Astrocyte (in vitro differentiated cells and primary cell): Measurements from ENCODE around the gene SLC18A3. TPM values are rescaled to one million over a fixed set of nuclear protein-coding genes. Genes with fewer than 3 reads are reported as not detected.

ENCODE experiments used
- DNase-seq: peaks from one replicate; pipeline ENCODE4 v3.0.0-alpha.2; 2010; ENCODE audit warnings: low read depth
- FAIRE-seq: peaks from 2 replicates; lab custom pipeline; 2011; peaks lifted over from hg19 to GRCh38; lab: Jason Lieb, UNC
- H2AFZ ChIP-seq: 2 replicates; pipeline ENCODE4 v1.6.0; 2012; ENCODE audit warnings: low read depth, low read length, inconsistent platforms
- H3K27ac ChIP-seq: 2 replicates; pipeline ENCODE4 v1.5.1; 2011; ENCODE audit warnings: low read depth, low read length, inconsistent platforms
- H3K27me3 ChIP-seq: 2 replicates; pipeline ENCODE4 v1.6.0; 2011; ENCODE audit warnings: low read length, inconsistent platforms; ENCODE audit not compliant: insufficient read depth
- H3K36me3 ChIP-seq: 2 replicates; pipeline ENCODE4 v1.5.1; 2011; ENCODE audit warnings: low read length, inconsistent platforms; ENCODE audit not compliant: insufficient read depth
- H3K4me1 ChIP-seq: 2 replicates; pipeline ENCODE4 v1.5.1; 2011; ENCODE audit warnings: low read length, inconsistent platforms; ENCODE audit not compliant: insufficient read depth
- H3K4me2 ChIP-seq: 2 replicates; pipeline ENCODE4 v1.6.0; 2012; ENCODE audit warnings: low read length, inconsistent platforms
- H3K4me3 ChIP-seq: 2 replicates; pipeline ENCODE4 v1.5.1; 2011; ENCODE audit warnings: low read depth, mild to moderate bottlenecking, low read length, inconsistent platforms; ENCODE audit not compliant: insufficient read depth
- H3K79me2 ChIP-seq: 2 replicates; pipeline ENCODE4 v1.6.0; 2012; ENCODE audit warnings: mild to moderate bottlenecking, low read length, inconsistent platforms; ENCODE audit not compliant: insufficient read depth
- H3K9ac ChIP-seq: 2 replicates; pipeline ENCODE4 v1.6.0; 2012; ENCODE audit warnings: mild to moderate bottlenecking, low read length, inconsistent platforms
- H3K9me3 ChIP-seq: 2 replicates; pipeline ENCODE4 v1.5.1; 2012; ENCODE audit warnings: low read depth, mild to moderate bottlenecking, low read length, inconsistent platforms; ENCODE audit not compliant: insufficient read depth
- H4K20me1 ChIP-seq: 2 replicates; pipeline ENCODE4 v1.6.0; 2012; ENCODE audit warnings: low read length, inconsistent platforms; ENCODE audit not compliant: insufficient read depth
- H3K27ac Mint-ChIP-seq: one replicate; pipeline ENCODE4 v1.8.0; 2021; ENCODE audit warnings: mild to moderate bottlenecking, mixed read lengths; ENCODE audit not compliant: unreplicated experiment
- H3K27me3 Mint-ChIP-seq: one replicate; pipeline ENCODE4 v1.8.0; 2021; ENCODE audit warnings: low read depth, mixed read lengths; ENCODE audit not compliant: unreplicated experiment
- H3K36me3 Mint-ChIP-seq: one replicate; pipeline ENCODE4 v1.8.0; 2021; ENCODE audit warnings: low read depth, mixed read lengths; ENCODE audit not compliant: unreplicated experiment
- H3K4me1 Mint-ChIP-seq: one replicate; pipeline ENCODE4 v1.8.0; 2021; ENCODE audit warnings: low read depth, mixed read lengths; ENCODE audit not compliant: unreplicated experiment
- H3K4me3 Mint-ChIP-seq: one replicate; pipeline ENCODE4 v1.8.0; 2021; ENCODE audit warnings: mild to moderate bottlenecking, moderate library complexity, mixed read lengths; ENCODE audit not compliant: unreplicated experiment
- H3K9me3 Mint-ChIP-seq: one replicate; pipeline ENCODE4 v1.8.0; 2021; ENCODE audit warnings: mild to moderate bottlenecking, mixed read lengths; ENCODE audit not compliant: unreplicated experiment
- CTCF ChIP-seq: IDR thresholded peaks from 2 replicates; pipeline ENCODE4 v1.5.1; 2011; ENCODE audit warnings: low read depth, mild to moderate bottlenecking, inconsistent platforms, low read length, moderate library complexity; ENCODE audit not compliant: insufficient read depth
- EZH2 ChIP-seq: IDR thresholded peaks from 2 replicates; pipeline ENCODE4 v1.6.1; 2012; ENCODE audit warnings: mild to moderate bottlenecking, low read length, inconsistent platforms; ENCODE audit not compliant: insufficient read depth
- total RNA-seq: library from RNA; stranded (reverse); gene quantifications from 2 replicates; pipeline ENCODE4 v1.2.1, GENCODE V29; 2021

The SLC18A3 gene
- total RNA-seq, 1 donor from 2014 or later, result 4.6 TPM

DNA sequence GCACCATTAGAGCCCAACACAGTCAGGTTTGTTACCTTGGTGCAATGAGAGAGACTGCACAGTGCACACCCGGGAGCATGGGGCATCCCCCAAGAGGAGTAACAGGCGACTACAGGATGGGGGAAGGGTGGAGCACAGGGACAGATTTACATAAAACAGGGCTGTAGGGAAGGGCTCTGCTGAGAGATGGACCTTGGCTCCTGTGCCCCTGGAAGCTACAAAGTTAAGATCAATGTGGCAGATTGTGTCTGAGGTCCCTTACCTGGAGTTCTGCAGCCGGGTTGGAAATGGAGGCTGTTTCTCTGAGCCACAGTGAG, 13.7 kb upstream of the SLC18A3 start:
- H3K4me1 ChIP-seq, result no peaks in the 10 kb centered on the region
- H3K9ac ChIP-seq, result no peak overlapping the region
- Mint-ChIP-seq H3K36me3 (no peaks in the 10 kb centered on the region), H3K9me3 (peaks cover 5% of the 10 kb centered on the region), H3K27ac (no peak overlapping the region), H3K4me1 (peaks cover 18% of the 10 kb centered on the region), H3K27me3 (peaks cover 50% of the 10 kb centered on the region), H3K4me3 (no peak overlapping the region)
- FAIRE-seq (no peak), DNase-seq (no peak)
- H3K36me3 ChIP-seq, result no peaks in the 10 kb centered on the region
- peaks cover 4% of the 10 kb centered on the region for H3K27me3 ChIP-seq
- TF ChIP-seq CTCF (no peak), EZH2 (no peak)
- H3K79me2 ChIP-seq, result no peaks in the 10 kb centered on the region
- no peak overlapping the region for H3K27ac ChIP-seq
- no peak overlapping the region for H3K4me3 ChIP-seq
- H3K9me3 ChIP-seq, result no peaks in the 10 kb centered on the region
- no peaks in the 10 kb centered on the region for H4K20me1 ChIP-seq
- no peak overlapping the region for H3K4me2 ChIP-seq
- no peak overlapping the region for H2AFZ ChIP-seq

- H3K4me3 Mint-ChIP-seq, result no peak overlapping the region
- no peak for DNase-seq
Observed at GRCh38 chr10:49596836-49597235, 13.3 kb upstream of the SLC18A3 start.

More at GRCh38 chr10:49596836-49597235, 13.3 kb upstream of the SLC18A3 start:
- no peaks in the 10 kb centered on the region for H3K9me3 ChIP-seq
- TF ChIP-seq EZH2 (no peak), CTCF (no peak)
- no peak overlapping the region for H3K4me3 ChIP-seq
- H3K4me1 ChIP-seq, result no peaks in the 10 kb centered on the region
- no peak overlapping the region for H3K27ac Mint-ChIP-seq
- H3K27me3 Mint-ChIP-seq, result peaks cover 54% of the 10 kb centered on the region
- FAIRE-seq, result no peak
- no peak overlapping the region for H2AFZ ChIP-seq
- peaks cover 5% of the 10 kb centered on the region for H3K9me3 Mint-ChIP-seq
- no peak overlapping the region for H3K4me2 ChIP-seq
- no peaks in the 10 kb centered on the region for H3K36me3 Mint-ChIP-seq
- peaks cover 19% of the 10 kb centered on the region for H3K4me1 Mint-ChIP-seq
- no peak overlapping the region for H3K27ac ChIP-seq
- H3K9ac ChIP-seq, result no peak overlapping the region
- H3K36me3 ChIP-seq, result no peaks in the 10 kb centered on the region
- H4K20me1 ChIP-seq, result no peaks in the 10 kb centered on the region
- peaks cover 4% of the 10 kb centered on the region for H3K27me3 ChIP-seq
- H3K79me2 ChIP-seq, result no peaks in the 10 kb centered on the region
